DMS79 (cell line): Measurements from ENCODE around the gene NABP1.
A peak's percentile ranks its signal among the peaks of the same experiment; 100 is the strongest.

Experiments used
- DNase-seq: peaks from one replicate; lab custom pipeline; 2025; lab: John Stamatoyannopoulos, UW

The NABP1 gene

GRCh38 chr2:191680639-191681038, 2.7 kb downstream of the NABP1 start:
- no peak for DNase-seq

- DNase-seq, result no peak
Measured at GRCh38 chr2:191682126-191682525, 4.2 kb downstream of the NABP1 start.

GRCh38 chr2:191686066-191686465, 8.1 kb downstream of the NABP1 start:
- no peak for DNase-seq

- DNase-seq, result no peak
Measured at GRCh38 chr2:191686729-191687128, 8.8 kb downstream of the NABP1 start.

GRCh38 chr2:191687867-191688266, 9.9 kb downstream of the NABP1 start:
- no peak for DNase-seq

- no peak for DNase-seq
Measured at GRCh38 chr2:191688934-191689695, 11.2 kb downstream of the NABP1 start.

- DNase-seq, result no peak
Measured at GRCh38 chr2:191690327-191690726, 12.4 kb downstream of the NABP1 start.

- DNase-seq, result peak; percentile 23
Measured at GRCh38 chr2:191691016-191691735, 13.2 kb downstream of the NABP1 start.

- DNase-seq, result no peak
Measured at GRCh38 chr2:191691898-191692297, 14.0 kb downstream of the NABP1 start.

- DNase-seq, result no peak
Measured at GRCh38 chr2:191692502-191693115, 14.7 kb downstream of the NABP1 start.

- no peak for DNase-seq
Measured at GRCh38 chr2:191693166-191693565, 15.2 kb downstream of the NABP1 start.

GRCh38 chr2:191693778-191694177, 15.8 kb downstream of the NABP1 start:
- DNase-seq, result no peak

- DNase-seq, result peak; percentile 65
Measured at GRCh38 chr2:191696001-191696400, 18.1 kb downstream of the NABP1 start.

- DNase-seq, result no peak
Measured at GRCh38 chr2:191696966-191697365, 19.0 kb downstream of the NABP1 start.

GRCh38 chr2:191697870-191698269, 19.9 kb downstream of the NABP1 start:
- no peak for DNase-seq

- DNase-seq, result no peak
Measured at GRCh38 chr2:191699341-191699945, 21.5 kb downstream of the NABP1 start.

GRCh38 chr2:191701029-191701428, 23.1 kb downstream of the NABP1 start:
- no peak for DNase-seq

- DNase-seq, result peak; percentile 82
Measured at GRCh38 chr2:191701696-191702095, 23.8 kb downstream of the NABP1 start.

GRCh38 chr2:191703079-191703725, 25.3 kb downstream of the NABP1 start:
- no peak for DNase-seq

- DNase-seq, result no peak
Measured at GRCh38 chr2:191705084-191705483, 27.1 kb downstream of the NABP1 start.

GRCh38 chr2:191705701-191706100, 27.8 kb downstream of the NABP1 start:
- DNase-seq, result no peak

- no peak for DNase-seq
Measured at GRCh38 chr2:191706791-191707190, 28.9 kb downstream of the NABP1 start.
